Kidney epithelial cell (primary cell): ENCODE measurements around the gene WASF3. TPM values are rescaled to one million over a fixed set of nuclear protein-coding genes. Genes with fewer than 3 reads are reported as not detected.

Source experiments
- DNase-seq: peaks from one replicate; pipeline ENCODE4 v3.0.0-alpha.2; 2010; ENCODE audit warnings: low read depth
- H3K27me3 ChIP-seq: 2 replicates; pipeline ENCODE4 v1.6.0; 2011; ENCODE audit warnings: low read length; ENCODE audit not compliant: control insufficient read depth, insufficient read depth
- H3K36me3 ChIP-seq: 2 replicates; pipeline ENCODE4 v1.5.1; 2011; ENCODE audit warnings: low read length; ENCODE audit not compliant: control insufficient read depth, insufficient read depth
- H3K4me3 ChIP-seq: 2 replicates; pipeline ENCODE4 v1.5.1; 2011; ENCODE audit warnings: low read depth, mild to moderate bottlenecking, control low read depth, low read length
- total RNA-seq: library from RNA; depleted of rRNA; stranded (reverse); fragments of >200 nt; gene quantifications from 2 replicates; pipeline ENCODE4 v1.2.3, GENCODE V29; 2015
- TF ChIP-seq, protein P1 (sequence below): IDR thresholded peaks from 2 replicates; pipeline ENCODE4 v1.5.1; 2011; ENCODE audit warnings: mild to moderate bottlenecking, moderate library complexity, low read length, control low read depth, inconsistent platforms; ENCODE audit not compliant: insufficient read depth, poor library complexity, severe bottlenecking

WASF3 gene
- total RNA-seq, 1 donor from 2014 or later, result 11.5 TPM

GRCh38 chr13:26686285-26686684, 128.8 kb downstream of the WASF3 start:
- no peak for DNase-seq
- H3K27me3 ChIP-seq, result no peaks in the 10 kb centered on the region
- no peak overlapping the region for H3K4me3 ChIP-seq
- no peaks in the 10 kb centered on the region for H3K36me3 ChIP-seq
- TF ChIP-seq, protein P1, sequence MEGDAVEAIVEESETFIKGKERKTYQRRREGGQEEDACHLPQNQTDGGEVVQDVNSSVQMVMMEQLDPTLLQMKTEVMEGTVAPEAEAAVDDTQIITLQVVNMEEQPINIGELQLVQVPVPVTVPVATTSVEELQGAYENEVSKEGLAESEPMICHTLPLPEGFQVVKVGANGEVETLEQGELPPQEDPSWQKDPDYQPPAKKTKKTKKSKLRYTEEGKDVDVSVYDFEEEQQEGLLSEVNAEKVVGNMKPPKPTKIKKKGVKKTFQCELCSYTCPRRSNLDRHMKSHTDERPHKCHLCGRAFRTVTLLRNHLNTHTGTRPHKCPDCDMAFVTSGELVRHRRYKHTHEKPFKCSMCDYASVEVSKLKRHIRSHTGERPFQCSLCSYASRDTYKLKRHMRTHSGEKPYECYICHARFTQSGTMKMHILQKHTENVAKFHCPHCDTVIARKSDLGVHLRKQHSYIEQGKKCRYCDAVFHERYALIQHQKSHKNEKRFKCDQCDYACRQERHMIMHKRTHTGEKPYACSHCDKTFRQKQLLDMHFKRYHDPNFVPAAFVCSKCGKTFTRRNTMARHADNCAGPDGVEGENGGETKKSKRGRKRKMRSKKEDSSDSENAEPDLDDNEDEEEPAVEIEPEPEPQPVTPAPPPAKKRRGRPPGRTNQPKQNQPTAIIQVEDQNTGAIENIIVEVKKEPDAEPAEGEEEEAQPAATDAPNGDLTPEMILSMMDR, result no peak

DNA sequence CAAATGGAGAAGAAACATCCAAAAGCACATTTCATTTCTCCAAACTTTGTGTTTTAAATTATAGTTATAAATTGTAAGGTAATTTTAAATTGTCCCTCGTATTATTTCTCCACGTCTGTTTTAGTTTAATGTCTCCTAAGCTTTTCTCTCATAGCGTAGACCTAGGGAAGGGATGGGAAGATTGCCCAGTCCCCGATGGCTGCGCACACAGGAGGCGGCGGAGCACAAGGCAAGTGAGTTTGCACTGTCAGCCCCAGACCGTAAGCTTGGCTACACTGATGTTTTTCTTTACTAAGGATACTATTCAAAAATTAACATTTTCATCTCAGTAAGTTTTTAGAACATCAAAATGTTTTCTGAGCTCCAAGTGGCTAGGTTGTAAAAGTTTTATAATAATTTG, 130.8 kb downstream of the WASF3 start:
- H3K27me3 ChIP-seq, result no peaks in the 10 kb centered on the region
- DNase-seq, result no peak
- TF ChIP-seq, protein P1, result no peak
- no peak overlapping the region for H3K4me3 ChIP-seq
- H3K36me3 ChIP-seq, result no peaks in the 10 kb centered on the region

- no peak overlapping the region for H3K4me3 ChIP-seq
- peaks cover 1% of the 10 kb centered on the region for H3K36me3 ChIP-seq
- TF ChIP-seq, protein P1, result no peak
- no peaks in the 10 kb centered on the region for H3K27me3 ChIP-seq
- no peak for DNase-seq
These were observed 131.5 kb downstream of the WASF3 start for GRCh38 chr13:26688980-26689379.

DNA sequence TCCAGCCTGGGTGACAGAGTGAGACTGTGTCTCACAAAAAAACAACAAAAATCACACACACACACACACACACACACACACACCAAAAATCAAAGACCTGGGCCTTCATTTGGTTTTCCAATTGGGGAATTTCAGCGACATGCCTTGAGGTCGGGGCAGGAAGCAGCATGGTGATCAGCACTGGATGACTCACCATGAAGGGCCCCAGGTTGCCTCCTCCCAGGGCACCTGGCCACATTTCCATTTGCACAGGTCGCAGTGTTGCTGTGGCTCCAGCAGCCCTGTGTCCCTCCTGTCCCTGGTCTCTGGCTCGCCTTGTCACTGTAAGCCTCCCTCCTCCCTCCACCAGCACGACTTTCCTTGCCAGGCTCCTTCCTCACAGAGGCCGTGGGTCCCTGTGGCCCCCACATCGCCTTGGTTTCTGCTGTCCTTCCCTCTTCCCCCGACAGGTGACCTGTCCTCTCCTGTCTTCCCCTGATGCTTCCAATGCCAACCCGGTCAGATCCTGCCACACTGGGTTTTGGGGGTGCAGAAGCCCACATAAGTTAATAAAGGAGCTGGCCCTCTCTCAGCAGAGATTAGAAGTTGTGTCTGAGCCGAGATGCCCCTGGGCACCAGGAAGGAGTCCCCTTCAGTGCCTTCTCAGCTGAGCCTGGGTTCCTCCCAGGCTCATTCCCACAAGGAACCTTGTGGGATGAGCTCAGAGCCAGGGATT, 136.4 kb downstream of the WASF3 start:
- TF ChIP-seq, protein P1, result no peak
- DNase-seq, result no peak
- Histone ChIP-seq H3K36me3 (peaks cover 1% of the 10 kb centered on the region), H3K4me3 (no peak overlapping the region), H3K27me3 (no peaks in the 10 kb centered on the region)

DNA sequence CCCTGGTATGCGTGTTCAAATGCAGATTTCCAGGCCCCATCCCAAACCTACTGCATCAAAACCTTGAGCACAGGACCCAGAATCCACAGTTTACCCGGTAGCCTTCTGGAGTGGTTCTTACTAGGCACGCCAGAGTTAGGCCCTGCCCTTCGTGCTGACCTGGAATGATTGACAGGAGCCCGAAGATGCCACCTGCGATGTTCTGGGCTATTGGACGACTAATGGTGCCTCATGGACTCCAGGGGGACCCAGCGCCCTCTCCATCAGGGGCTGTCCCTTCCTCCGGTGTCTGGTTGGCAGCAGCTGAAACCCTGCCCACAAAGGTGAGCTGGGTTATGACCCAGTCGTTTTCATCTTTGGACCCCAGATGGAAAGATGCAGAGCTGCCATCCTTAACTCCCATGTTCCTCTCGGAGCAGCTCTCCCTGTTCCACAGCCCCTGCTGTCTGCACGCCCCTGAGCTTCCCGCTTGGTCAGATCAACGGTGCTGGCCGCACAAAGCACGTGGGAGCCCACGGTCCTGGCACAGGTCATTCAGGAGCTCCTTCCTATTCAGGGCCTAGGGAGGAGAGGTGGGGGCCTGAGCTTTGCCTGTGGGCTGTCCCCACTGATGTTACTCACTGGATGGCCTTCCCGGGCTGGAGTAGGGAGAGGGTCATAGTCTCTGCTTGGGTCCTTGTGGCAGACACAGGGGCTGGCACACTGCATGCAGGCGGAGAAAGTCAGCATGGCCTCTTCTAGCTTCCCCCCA, 137.3 kb downstream of the WASF3 start:
- no peak for DNase-seq
- H3K36me3 ChIP-seq, result peaks cover 1% of the 10 kb centered on the region
- TF ChIP-seq, protein P1, result no peak
- no peaks in the 10 kb centered on the region for H3K27me3 ChIP-seq
- no peak overlapping the region for H3K4me3 ChIP-seq
